Stimulated activated CD4-positive, alpha-beta T cell treated with anti-CD3 and anti-CD28 coated beads, Interleukin-12 subunit alpha, Interleukin-12 subunit beta, amount 100 ng/mL, for 24 hours (primary cell): ENCODE data around the gene BRD1.

Experiments used
- DNase-seq, 2 experiments: peaks; one replicate each; pipeline ENCODE4 v3.0.0-alpha.2; 2020; ENCODE audit warnings: low read depth in 2 of 2

BRD1 gene

DNA sequence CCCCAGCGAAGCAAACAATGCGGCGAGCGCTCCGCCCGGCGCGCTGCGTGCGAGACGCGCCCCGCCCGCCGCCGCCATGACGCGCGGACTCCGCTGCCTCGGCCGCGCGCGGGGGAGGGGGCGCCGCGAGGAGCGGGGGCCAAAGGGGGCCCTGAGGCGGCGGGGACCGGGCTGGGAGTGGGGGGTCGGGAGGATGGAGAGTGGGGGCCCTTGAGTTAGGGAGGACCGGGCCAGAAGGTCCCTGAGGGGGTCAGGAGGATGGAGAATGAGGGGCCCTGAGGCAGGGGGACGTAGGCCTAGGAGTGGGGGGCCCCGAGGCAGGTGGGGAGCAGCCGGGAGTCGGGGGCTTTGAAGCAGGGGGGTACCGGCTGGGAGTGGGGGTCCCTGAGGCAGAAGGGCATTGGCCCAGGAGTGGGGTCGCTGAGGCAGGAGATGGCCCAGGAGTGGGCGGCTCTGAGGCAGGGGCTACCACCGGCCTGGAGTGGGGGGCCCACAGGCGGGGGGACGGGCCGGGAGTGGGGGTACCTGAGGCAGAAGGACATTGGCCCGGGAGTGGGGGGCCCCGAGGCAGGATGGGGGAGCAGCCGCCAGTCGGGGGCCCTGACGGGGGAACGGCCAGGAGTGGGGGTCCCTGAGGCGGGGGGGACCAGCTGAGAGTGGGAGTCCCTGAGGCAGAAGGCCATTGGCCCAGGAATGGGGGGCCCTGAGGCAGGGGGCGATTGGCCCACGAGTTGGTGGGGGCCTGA lies at the start of gene BRD1:
Gene BRD1, minus strand, starts transcription at position 21 of the 746 bp plus-strand sequence. CDS start 3,556 bp downstream, outside the sequence.
- DNase-seq = peak in 1 of 2 experiments; percentile 35

DNA sequence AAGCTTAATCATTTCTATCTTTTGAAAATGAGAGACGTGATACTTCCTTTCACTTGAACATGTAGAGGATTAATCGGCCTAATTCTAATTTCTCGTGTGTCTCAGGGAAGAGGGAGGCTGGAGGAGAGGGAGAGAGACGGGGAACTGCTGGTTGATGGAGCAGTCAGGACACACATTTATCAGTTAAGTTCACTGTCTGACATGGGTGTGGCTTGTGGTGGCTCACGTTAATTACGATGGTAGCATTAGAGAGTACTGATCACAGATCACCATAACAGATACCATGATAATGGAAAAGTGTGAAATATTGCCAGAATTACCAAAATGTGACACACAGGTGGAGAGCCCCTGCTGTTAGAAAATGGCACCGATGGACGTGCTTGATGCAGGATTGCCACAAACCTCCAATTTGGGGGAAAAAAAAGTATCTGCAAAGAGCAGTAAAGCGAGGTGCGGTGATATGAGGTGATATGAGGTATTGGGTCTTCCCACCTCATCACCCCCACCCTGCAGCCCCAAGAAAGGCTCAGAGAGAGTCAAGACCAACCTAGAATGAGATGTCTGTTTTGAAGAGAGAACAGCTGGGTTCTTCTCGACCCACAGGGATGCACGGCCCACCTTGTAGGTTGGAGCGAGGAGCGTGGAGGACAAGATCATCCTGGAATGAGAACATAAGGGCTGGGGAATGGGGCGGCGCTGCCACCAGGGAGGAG lies 45.7 kb upstream of the BRD1 start:
- DNase-seq = no peak

- DNase-seq = no peak
Measured at GRCh38 chr22:49872347-49872746, 44.7 kb upstream of the BRD1 start.

- no peak for DNase-seq
Measured at GRCh38 chr22:49871482-49871881, 43.8 kb upstream of the BRD1 start.

DNA sequence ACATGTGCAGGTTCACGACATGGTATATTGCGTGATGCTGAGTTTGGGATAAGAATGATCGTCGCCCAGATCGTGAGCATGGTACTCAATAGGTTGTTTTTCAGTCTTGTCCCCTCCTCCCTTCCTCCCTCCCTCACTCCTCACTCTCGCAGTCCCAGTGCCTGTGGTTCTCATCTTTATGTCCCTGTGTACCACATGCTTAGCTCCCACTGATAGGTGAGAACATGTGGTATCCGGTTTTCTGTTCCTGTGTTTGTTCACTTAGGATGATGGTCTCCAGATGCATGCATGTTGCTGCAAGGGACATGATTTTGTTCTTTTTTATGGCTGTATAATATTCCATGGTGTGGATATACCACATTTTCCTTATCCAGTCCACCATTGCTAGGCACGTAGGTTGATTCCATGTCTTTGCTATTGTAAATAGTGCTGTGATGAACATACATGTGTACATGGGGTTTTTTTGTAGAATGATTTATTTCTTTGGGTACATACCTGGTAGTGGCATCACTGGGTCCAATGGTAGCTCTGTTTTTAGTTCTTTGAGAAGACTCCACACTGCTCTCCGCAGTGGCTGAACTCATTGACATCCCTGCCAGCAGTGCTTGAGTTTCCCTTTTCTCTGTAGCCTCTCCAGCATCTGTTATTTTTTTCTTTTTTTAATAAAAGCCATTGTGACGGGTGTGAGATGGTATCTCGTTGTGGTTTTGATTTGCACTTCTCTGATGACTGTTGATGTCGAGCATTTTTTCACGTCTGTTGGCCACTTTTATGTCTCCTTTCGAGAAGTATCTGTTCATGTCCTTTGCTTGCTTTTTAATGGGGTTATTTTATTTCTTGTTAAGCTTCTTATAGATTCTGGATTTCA lies 42.4 kb upstream of the BRD1 start:
- no peak for DNase-seq

DNA sequence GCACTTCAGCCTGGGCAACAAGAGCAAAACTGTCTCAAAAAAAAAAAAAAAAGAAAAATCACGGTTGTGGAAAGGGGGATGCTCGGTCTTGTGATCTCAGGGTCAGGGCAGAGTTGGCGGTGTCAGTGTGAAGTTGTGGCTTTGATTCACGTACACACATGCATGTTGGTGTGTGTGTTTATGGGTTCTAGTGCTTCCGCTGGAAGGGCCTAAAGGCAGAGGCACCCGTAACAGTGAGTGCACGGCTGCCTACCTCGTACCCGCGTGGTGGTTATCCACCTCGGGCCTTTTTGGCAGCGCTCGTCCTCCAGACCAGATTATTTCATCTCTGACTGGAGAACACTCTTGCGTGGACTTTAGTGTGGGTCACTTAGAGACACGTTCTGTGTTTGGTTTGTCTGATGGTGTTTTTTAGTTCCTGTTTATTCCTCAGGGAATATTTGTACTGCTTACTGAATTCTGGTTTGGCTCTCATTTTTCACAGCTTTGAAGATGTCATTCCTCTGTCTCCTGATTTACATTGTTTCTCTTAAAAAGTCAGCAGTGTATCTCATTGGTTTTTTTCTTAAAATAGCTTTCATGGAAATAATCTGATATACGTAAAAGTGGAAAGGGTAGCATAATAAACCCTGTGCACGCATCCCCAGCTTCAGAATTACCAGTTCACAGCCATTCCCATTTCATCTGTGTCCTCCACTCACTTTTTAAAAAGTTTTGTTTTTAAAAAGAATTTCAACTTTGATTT lies 41.6 kb upstream of the BRD1 start:
- DNase-seq = no peak

DNA sequence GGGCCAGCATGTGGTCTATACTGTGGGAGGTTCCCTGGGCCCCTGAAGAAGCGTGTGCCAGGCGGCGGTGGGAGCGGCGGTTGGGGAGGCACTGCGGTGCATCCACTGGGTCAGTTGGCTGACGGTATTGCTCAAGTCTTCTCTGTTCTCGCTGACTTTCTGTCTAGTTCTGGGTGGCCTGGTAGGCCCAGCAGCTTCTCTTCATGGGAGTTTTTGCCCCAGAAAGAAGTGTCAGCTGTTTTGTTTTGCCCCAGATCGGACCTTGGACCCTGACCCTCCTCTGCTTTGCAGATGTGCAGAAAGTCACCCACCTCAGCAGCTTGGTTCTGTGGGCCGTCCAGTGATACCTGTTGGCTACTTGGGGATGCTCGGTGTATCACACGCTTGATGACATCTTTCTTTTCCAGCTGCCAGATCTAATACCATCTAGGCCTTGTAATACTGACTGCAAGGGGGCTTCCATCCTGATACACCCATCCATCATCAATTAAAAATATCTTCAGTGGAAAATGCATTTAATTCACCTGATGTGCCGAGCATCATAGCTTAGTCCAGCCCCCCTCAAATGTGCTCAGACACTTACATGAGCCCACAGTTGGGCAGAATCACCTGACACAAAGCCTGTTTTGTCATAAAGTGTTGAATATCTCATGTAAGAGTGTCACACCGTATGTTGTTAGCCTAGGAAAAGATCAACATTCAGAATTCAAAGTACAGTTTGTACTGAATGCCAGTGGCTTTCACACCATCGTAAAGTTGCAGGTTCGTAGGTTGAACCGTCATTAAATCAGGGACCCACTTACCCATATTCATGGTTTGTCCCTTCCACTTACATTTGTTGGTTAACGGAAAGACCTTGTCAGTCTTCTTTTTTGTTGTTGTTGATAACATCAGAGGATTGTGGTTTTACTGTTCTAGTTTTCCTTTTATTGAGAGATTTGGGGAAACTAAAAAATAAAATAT lies 39.9 kb upstream of the BRD1 start:
- DNase-seq = no peak

DNA sequence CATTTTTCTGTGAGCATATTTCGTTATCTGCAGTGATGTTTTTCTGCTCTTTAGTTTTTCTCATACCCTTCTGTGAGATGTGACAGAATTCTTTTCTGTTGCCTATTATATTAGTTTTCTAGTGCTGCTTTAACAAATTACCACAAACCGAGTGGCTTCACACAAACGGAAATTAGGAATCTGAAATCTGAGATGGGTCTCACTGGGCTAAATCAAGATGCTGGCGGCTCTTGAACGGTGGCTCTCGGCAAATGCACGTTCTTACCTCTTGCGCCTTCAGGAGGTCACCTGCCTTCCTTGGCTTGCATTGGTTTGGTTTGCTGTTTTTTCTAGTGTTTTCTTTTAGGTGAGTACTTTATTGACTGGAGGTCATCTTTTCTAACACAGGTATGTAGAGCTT lies 39.0 kb upstream of the BRD1 start:
- no peak for DNase-seq

- no peak for DNase-seq
Measured at GRCh38 chr22:49866134-49866533, 38.5 kb upstream of the BRD1 start.

DNA sequence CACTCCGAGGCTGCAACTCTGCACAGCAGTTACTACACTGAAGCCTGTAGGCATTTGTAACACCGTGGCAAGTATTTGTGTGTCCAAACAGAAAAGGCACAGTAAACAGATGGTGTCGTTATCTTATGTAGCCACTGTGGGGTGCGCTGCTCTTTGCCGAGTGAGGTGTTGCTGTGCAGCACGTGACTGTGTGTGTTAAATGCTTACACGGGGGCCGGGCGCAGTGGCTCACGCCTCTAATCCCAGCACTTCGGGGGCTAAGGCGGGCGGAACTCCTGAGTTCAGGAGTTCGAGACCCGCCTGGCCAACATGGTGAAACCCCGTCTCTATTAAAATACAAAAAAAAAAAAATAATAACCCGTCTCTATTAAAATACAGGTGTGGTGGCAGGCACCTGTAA lies 37.5 kb upstream of the BRD1 start:
- DNase-seq = no peak

GRCh38 chr22:49863931-49864330 lies 36.3 kb upstream of the BRD1 start:
- no peak for DNase-seq

DNA sequence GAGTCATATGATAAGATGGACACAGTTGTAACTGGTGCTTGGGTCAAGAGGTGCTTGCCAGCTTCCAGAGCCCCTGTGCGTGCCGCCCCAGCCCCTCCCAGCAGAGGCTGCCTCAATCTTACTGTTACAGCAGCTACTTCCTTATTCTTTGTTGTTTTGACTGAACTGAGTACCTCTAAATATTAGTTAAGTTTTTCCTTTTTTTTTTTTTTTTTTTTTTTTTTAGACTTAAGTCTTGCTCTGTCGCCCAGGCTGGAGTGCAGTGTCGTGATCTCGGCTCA lies 34.8 kb upstream of the BRD1 start:
- no peak for DNase-seq

- DNase-seq = no peak
Measured at GRCh38 chr22:49861642-49862495, 34.2 kb upstream of the BRD1 start.

- no peak for DNase-seq
Measured at GRCh38 chr22:49858827-49859226, 31.2 kb upstream of the BRD1 start.

DNA sequence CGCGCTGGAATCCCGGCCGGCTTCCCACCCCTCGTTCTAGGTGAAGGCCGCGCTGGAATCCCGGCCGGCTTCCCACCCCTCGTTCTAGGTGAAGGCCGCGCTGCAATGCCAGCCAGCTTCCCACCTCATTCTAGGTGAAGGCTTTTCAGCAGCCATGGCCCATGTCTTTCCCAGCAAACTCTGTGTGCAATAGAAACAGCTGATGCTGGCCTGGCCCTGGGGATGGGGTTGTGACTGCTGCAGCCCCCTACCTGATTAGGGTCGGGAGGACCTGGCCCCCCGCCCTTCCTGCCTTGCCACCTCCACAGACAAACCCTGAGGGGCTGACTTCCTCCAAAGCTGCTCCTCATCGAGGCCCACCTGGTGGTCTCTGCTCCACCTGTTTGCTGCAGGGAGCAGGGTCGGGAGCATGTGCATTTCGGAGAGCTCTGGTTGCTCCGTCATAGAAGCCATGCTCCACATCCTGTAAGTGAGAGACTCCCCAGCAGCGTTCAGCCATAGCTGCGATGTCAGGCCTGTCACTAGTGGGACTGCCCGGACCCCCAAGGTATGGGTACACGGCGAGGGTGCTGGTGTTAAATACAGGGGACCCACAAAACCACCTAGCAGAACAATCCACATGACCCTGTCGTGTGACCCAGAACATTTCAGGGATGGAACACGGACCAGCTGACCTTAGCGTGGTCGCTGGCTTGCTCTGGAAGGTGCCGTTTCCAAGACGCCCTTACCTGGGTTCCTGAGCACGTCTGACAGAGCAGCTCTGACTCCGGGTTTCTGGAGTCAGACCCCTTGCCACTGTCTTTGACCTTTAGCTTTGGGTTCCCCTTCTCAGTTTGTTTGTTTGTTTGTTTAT lies 29.3 kb upstream of the BRD1 start:
- no peak for DNase-seq

- no peak for DNase-seq
Measured at GRCh38 chr22:49856343-49856742, 28.7 kb upstream of the BRD1 start.

- DNase-seq = no peak
Measured at GRCh38 chr22:49855251-49855911, 27.7 kb upstream of the BRD1 start.
